B cell (primary cell): ENCODE results near the gene LRRC10B.

ENCODE experiments used
- CTCF ChIP-seq: fragments of 200-600 bp; IDR thresholded peaks from one replicate; pipeline ENCODE4 v1.8.0; 2022; ENCODE audit warnings: antibody characterized with exemption, mild to moderate bottlenecking
- EZH2 ChIP-seq: IDR thresholded peaks from 2 replicates; pipeline ENCODE4 v1.6.1; 2012; ENCODE audit warnings: borderline replicate concordance, low read depth, mild to moderate bottlenecking, moderate library complexity, low read length; ENCODE audit not compliant: insufficient read depth, poor library complexity, severe bottlenecking

- TF ChIP-seq CTCF = no peak
- no peak for TF ChIP-seq EZH2
These were observed 45.0 kb downstream of the LRRC10B start for GRCh38 chr11:61553373-61554171.
